Neural cell (in vitro differentiated cells): ENCODE results near the gene SLC2A6.

Experiments
- EP300 ChIP-seq: fragments of 450-650 bp; conservative IDR thresholded peaks from 2 replicates; pipeline ENCODE4 v1.6.1; 2014; ENCODE audit warnings: antibody characterized with exemption, mild to moderate bottlenecking, moderate library complexity; ENCODE audit not compliant: poor library complexity, severe bottlenecking
- POLR2AphosphoS5 ChIP-seq: IDR thresholded peaks from 2 replicates; pipeline ENCODE4 v1.6.1; 2012

GRCh38 chr9:133457748-133458147, 21.2 kb downstream of the SLC2A6 start:
- no peak for TF ChIP-seq EP300
- TF ChIP-seq POLR2AphosphoS5, result no peak
